Measurements from ENCODE around the gene INMT. TPM values are rescaled to one million over a fixed set of nuclear protein-coding genes. Genes with fewer than 3 reads are reported as not detected.

The INMT gene
- polyA plus RNA-seq, 2 of the 4 experiments (the other 2 are of a cell fraction) = not detected

DNA sequence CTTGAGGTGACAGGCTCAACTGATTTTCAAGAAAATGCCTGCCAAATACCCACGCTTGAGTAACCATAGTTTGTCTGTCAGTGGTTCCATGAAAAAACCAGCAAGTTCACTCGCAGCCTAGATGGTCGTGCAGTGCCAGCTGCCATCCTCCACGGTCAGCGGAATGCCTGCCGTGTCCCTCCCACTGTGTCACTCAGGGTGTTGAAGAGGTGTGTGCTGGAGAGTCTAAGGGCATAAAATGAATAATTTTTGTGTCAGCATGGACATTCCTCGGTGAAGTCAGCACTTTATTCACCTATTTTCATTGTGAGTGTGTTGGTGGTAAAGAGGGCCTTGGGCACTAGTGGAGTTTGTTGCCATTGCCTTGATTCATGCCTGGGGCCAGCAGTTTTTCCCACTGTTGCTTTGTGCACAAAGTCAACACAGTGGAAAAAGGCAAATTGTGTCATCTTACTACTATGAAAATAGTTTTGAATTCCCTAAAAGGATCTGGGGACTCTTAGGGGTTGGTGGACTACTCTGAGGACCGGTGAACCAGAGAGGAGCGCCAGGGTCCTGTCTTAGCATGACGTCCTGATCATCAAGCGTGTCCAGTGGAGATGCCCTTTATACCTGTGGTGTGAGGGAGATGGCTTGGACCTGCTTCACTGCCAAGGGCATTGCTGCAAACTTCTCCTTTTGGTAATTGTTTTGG, 36.9 kb downstream of the INMT start:
- no peaks in the 10 kb centered on the region for H3K9me3 ChIP-seq

DNA sequence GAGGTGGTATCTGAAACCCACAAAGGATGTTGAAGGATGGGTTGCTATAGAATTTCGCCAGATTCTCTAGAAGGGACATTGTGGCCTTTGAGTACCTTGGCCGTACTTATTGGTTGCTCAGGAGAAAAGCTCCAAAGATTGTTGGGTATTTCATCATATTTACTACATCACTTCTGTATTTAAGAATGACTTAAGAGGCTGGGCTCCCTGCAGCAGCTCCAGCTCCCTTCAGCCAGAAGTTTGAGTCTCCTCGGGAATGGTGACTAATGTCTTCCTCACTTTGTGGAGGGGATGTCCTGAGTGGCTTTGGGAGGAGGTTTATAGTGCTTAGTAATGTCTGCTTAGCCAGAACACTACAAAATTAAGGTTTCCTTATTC, 37.4 kb downstream of the INMT start:
- H3K4me2 ChIP-seq = no peak overlapping the region
- POLR2A ChIA-PET = no interaction called here
- no peak overlapping the region for H3K4me3 ChIP-seq
- CTCF ChIA-PET = interaction anchor here (1.5 kb wide), 1 partner anchor 16 kb away, joined by 4 read pairs; no protein-coding TSS in a partner anchor
- no peak for FAIRE-seq
- no peaks in the 10 kb centered on the region for H3K9me3 ChIP-seq
- WGBS (ENCODE audit: missing lambda C conversion rate) = 77% methylated on average over 3 of the region's 3 CpGs
- no peak for DNase-seq (ENCODE audit: low read depth in 1 of 2, low spot score in 1 of 2)
- ATAC-seq = no peak
- no peak for TF ChIP-seq HDAC2 (IDR thresholded peaks at IDR 0.05)
- no peak for TF ChIP-seq CBX2 (IDR thresholded peaks at IDR 0.05; ENCODE audit: borderline replicate concordance, low read depth)
- TF ChIP-seq PHF8 (IDR thresholded peaks at IDR 0.05; ENCODE audit: borderline replicate concordance, low read depth) = no peak
- TF ChIP-seq POLR2A (IDR thresholded peaks at IDR 0.05; ENCODE audit: low read length) = no peak
- TF ChIP-seq ZNF302 (CRISPR knock-in tag; IDR thresholded peaks at IDR 0.05) = no peak
- no peak for TF ChIP-seq BHLHE40 (IDR thresholded peaks at IDR 0.05; ENCODE audit: low read depth, low read length)
- TF ChIP-seq ZFP36 (IDR thresholded peaks at IDR 0.05; ENCODE audit: borderline replicate concordance, partially characterized antibody) = no peak
- TF ChIP-seq NPAS2 (CRISPR knock-in tag; IDR thresholded peaks at IDR 0.05; ENCODE audit: borderline replicate concordance) = no peak
- TF ChIP-seq ESRRA (IDR thresholded peaks at IDR 0.05; ENCODE audit: borderline replicate concordance, low read length) = no peak
- TF ChIP-seq, protein P1, sequence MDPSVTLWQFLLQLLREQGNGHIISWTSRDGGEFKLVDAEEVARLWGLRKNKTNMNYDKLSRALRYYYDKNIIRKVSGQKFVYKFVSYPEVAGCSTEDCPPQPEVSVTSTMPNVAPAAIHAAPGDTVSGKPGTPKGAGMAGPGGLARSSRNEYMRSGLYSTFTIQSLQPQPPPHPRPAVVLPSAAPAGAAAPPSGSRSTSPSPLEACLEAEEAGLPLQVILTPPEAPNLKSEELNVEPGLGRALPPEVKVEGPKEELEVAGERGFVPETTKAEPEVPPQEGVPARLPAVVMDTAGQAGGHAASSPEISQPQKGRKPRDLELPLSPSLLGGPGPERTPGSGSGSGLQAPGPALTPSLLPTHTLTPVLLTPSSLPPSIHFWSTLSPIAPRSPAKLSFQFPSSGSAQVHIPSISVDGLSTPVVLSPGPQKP (IDR thresholded peaks at IDR 0.05; ENCODE audit: low read depth, low read length) = no peak
- TF ChIP-seq, protein P2, sequence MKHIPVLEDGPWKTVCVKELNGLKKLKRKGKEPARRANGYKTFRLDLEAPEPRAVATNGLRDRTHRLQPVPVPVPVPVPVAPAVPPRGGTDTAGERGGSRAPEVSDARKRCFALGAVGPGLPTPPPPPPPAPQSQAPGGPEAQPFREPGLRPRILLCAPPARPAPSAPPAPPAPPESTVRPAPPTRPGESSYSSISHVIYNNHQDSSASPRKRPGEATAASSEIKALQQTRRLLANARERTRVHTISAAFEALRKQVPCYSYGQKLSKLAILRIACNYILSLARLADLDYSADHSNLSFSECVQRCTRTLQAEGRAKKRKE (CRISPR knock-in tag; IDR thresholded peaks at IDR 0.05; ENCODE audit: low read depth) = no peak
- TF ChIP-seq KDM1A (IDR thresholded peaks at IDR 0.05; ENCODE audit: low read depth) = no peak
- TF ChIP-seq FOXS1 (CRISPR knock-in tag; IDR thresholded peaks at IDR 0.05) = no peak
- TF ChIP-seq, protein P3, sequence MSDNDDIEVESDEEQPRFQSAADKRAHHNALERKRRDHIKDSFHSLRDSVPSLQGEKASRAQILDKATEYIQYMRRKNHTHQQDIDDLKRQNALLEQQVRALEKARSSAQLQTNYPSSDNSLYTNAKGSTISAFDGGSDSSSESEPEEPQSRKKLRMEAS (IDR thresholded peaks at IDR 0.05) = no peak
- TF ChIP-seq JUN (IDR thresholded peaks at IDR 0.05) = no peak
- no peak for TF ChIP-seq MYC (IDR thresholded peaks at IDR 0.05; ENCODE audit: borderline replicate concordance, low read length)
- no peak overlapping the region for H3K27ac ChIP-seq
- H3K4me1 ChIP-seq = no peaks in the 10 kb centered on the region

More for the DNA sequence above, 36.9 kb downstream of the INMT start:
- Histone ChIP-seq H3K4me1 (no peaks in the 10 kb centered on the region), H3K4me3 (no peak overlapping the region), H3K27ac (no peak overlapping the region), H3K4me2 (no peak overlapping the region)
- no peak for TF ChIP-seq EHF (CRISPR knock-in tag; IDR thresholded peaks at IDR 0.05)
- no peak for TF ChIP-seq CEBPB (IDR thresholded peaks at IDR 0.05)
- no peak for TF ChIP-seq HOXA7 (CRISPR knock-in tag; IDR thresholded peaks at IDR 0.05)
- TF ChIP-seq, protein P4, sequence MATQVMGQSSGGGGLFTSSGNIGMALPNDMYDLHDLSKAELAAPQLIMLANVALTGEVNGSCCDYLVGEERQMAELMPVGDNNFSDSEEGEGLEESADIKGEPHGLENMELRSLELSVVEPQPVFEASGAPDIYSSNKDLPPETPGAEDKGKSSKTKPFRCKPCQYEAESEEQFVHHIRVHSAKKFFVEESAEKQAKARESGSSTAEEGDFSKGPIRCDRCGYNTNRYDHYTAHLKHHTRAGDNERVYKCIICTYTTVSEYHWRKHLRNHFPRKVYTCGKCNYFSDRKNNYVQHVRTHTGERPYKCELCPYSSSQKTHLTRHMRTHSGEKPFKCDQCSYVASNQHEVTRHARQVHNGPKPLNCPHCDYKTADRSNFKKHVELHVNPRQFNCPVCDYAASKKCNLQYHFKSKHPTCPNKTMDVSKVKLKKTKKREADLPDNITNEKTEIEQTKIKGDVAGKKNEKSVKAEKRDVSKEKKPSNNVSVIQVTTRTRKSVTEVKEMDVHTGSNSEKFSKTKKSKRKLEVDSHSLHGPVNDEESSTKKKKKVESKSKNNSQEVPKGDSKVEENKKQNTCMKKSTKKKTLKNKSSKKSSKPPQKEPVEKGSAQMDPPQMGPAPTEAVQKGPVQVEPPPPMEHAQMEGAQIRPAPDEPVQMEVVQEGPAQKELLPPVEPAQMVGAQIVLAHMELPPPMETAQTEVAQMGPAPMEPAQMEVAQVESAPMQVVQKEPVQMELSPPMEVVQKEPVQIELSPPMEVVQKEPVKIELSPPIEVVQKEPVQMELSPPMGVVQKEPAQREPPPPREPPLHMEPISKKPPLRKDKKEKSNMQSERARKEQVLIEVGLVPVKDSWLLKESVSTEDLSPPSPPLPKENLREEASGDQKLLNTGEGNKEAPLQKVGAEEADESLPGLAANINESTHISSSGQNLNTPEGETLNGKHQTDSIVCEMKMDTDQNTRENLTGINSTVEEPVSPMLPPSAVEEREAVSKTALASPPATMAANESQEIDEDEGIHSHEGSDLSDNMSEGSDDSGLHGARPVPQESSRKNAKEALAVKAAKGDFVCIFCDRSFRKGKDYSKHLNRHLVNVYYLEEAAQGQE (IDR thresholded peaks at IDR 0.05) = no peak
- TF ChIP-seq, protein P5, sequence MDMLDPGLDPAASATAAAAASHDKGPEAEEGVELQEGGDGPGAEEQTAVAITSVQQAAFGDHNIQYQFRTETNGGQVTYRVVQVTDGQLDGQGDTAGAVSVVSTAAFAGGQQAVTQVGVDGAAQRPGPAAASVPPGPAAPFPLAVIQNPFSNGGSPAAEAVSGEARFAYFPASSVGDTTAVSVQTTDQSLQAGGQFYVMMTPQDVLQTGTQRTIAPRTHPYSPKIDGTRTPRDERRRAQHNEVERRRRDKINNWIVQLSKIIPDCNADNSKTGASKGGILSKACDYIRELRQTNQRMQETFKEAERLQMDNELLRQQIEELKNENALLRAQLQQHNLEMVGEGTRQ (IDR thresholded peaks at IDR 0.05) = no peak
- TF ChIP-seq RFX5 (IDR thresholded peaks at IDR 0.05) = no peak
- no peak for TF ChIP-seq BHLHE40 (IDR thresholded peaks at IDR 0.05; ENCODE audit: low read depth, low read length)
- TF ChIP-seq, protein P3 (IDR thresholded peaks at IDR 0.05) = no peak
- no peak for TF ChIP-seq HEYL (CRISPR knock-in tag; IDR thresholded peaks at IDR 0.05)
- TF ChIP-seq EP300 (IDR thresholded peaks at IDR 0.05) = no peak
- TF ChIP-seq ZNF302 (CRISPR knock-in tag; IDR thresholded peaks at IDR 0.05) = no peak
- no peak for TF ChIP-seq EHMT2 (IDR thresholded peaks at IDR 0.05; ENCODE audit: low read depth)
- no peak for TF ChIP-seq POLR2A (IDR thresholded peaks at IDR 0.05; ENCODE audit: low read length)
- TF ChIP-seq CBX2 (IDR thresholded peaks at IDR 0.05; ENCODE audit: borderline replicate concordance, low read depth) = no peak
- TF ChIP-seq, protein P1 (IDR thresholded peaks at IDR 0.05; ENCODE audit: low read depth, low read length) = no peak
- TF ChIP-seq GATA3 (IDR thresholded peaks at IDR 0.05; ENCODE audit: borderline replicate concordance) = no peak
- no peak for TF ChIP-seq ZSCAN20 (CRISPR knock-in tag; IDR thresholded peaks at IDR 0.05)
- 94% methylated on average over 11 of the region's 11 CpGs for WGBS (ENCODE audit: missing lambda C conversion rate)
- CTCF ChIA-PET = interaction anchor here (1.5 kb wide), 1 partner anchor 15 kb away, joined by 4 read pairs; no protein-coding TSS in a partner anchor
- POLR2A ChIA-PET = no interaction called here
- no peak for FAIRE-seq
- DNase-seq (ENCODE audit: low read depth in 1 of 2, low spot score in 1 of 2) = no peak
- no peak for ATAC-seq
